Measurements from ENCODE around the gene ETFB.

ETFB gene

GRCh38 chr19:51316688-51317087 is 49.5 kb downstream of the ETFB start:
- no peak for DNase-seq (ENCODE audit: low read depth)
- TF ChIP-seq CTCF (IDR thresholded peaks at IDR 0.05; ENCODE audit: low read depth, low read length, missing control alignments), result no peak
- no peak overlapping the region for H3K4me3 ChIP-seq (ENCODE audit: low read depth, low read length)
- in situ Hi-C loops (cut with HindIII; ENCODE audit: low sequenced_read_pairs), result no loop called here

GRCh38 chr19:51311351-51312257 is 54.6 kb downstream of the ETFB start, which contains the start of gene IGLON5:
Gene IGLON5, plus strand, starts transcription at chr19:51311644. Its CDS starts 204 bp downstream, at chr19:51311848.
- H3K4me3 ChIP-seq (ENCODE audit: low read depth, low read length), result no peak within 1 kb of the TSS
- no peak for DNase-seq (ENCODE audit: low read depth)
- no peak for TF ChIP-seq CTCF (IDR thresholded peaks at IDR 0.05; ENCODE audit: low read depth, low read length, missing control alignments)
- in situ Hi-C loops (cut with HindIII; ENCODE audit: low sequenced_read_pairs), result no loop called here

GRCh38 chr19:51305479-51305878 is 60.7 kb downstream of the ETFB start:
- in situ Hi-C loops (cut with HindIII; ENCODE audit: low sequenced_read_pairs), result no loop called here
- H3K4me3 ChIP-seq (ENCODE audit: low read depth, low read length), result no peak overlapping the region
- no peak for TF ChIP-seq CTCF (IDR thresholded peaks at IDR 0.05; ENCODE audit: low read depth, low read length, missing control alignments)
- no peak for DNase-seq (ENCODE audit: low read depth)

GRCh38 chr19:51301266-51301665 is 64.9 kb downstream of the ETFB start:
- TF ChIP-seq CTCF (IDR thresholded peaks at IDR 0.05; ENCODE audit: low read depth, low read length, missing control alignments), result no peak
- in situ Hi-C loops (cut with HindIII; ENCODE audit: low sequenced_read_pairs), result no loop called here
- DNase-seq (ENCODE audit: low read depth), result no peak
- no peak overlapping the region for H3K4me3 ChIP-seq (ENCODE audit: low read depth, low read length)

- no peak for DNase-seq (ENCODE audit: low read depth)
- in situ Hi-C loops (cut with HindIII; ENCODE audit: low sequenced_read_pairs), result no loop called here
- TF ChIP-seq CTCF (IDR thresholded peaks at IDR 0.05; ENCODE audit: low read depth, low read length, missing control alignments), result no peak
- H3K4me3 ChIP-seq (ENCODE audit: low read depth, low read length), result no peak overlapping the region
Measured at GRCh38 chr19:51297406-51297805, 68.8 kb downstream of the ETFB start.

GRCh38 chr19:51296336-51297093 is 69.7 kb downstream of the ETFB start:
- DNase-seq (ENCODE audit: low read depth), result no peak
- in situ Hi-C loops (cut with HindIII; ENCODE audit: low sequenced_read_pairs), result no loop called here
- TF ChIP-seq CTCF (IDR thresholded peaks at IDR 0.05; ENCODE audit: low read depth, low read length, missing control alignments), result no peak
- H3K4me3 ChIP-seq (ENCODE audit: low read depth, low read length), result no peak overlapping the region

Measured in astrocyte of the cerebellum (primary cell).